GM06990 (cell line): ENCODE data around the gene GPC1.

ENCODE experiments used
- DNase-seq: peaks from one replicate; pipeline ENCODE4 v3.0.0-alpha.2; 2011; ENCODE audit not compliant: insufficient read length; ENCODE audit errors: extremely low read depth
- H3K27me3 ChIP-seq: replicated peaks from 2 replicates; pipeline ENCODE4 v1.6.0; 2011; ENCODE audit warnings: low read length; ENCODE audit not compliant: control insufficient read depth, insufficient read depth
- H3K36me3 ChIP-seq: 2 replicates; pipeline ENCODE4 v1.5.1; 2011; ENCODE audit warnings: low read length; ENCODE audit not compliant: control insufficient read depth, insufficient read depth
- H3K4me3 ChIP-seq: replicated peaks from 2 replicates; pipeline ENCODE4 v1.5.1; 2011; ENCODE audit warnings: low read depth, mild to moderate bottlenecking, control low read depth, low read length
- CTCF ChIP-seq: IDR thresholded peaks from 2 replicates; pipeline ENCODE4 v1.5.1; 2011; ENCODE audit warnings: low read length, control low read depth, mild to moderate bottlenecking, inconsistent platforms; ENCODE audit not compliant: insufficient read depth, poor library complexity, severe bottlenecking

Gene GPC1

DNA sequence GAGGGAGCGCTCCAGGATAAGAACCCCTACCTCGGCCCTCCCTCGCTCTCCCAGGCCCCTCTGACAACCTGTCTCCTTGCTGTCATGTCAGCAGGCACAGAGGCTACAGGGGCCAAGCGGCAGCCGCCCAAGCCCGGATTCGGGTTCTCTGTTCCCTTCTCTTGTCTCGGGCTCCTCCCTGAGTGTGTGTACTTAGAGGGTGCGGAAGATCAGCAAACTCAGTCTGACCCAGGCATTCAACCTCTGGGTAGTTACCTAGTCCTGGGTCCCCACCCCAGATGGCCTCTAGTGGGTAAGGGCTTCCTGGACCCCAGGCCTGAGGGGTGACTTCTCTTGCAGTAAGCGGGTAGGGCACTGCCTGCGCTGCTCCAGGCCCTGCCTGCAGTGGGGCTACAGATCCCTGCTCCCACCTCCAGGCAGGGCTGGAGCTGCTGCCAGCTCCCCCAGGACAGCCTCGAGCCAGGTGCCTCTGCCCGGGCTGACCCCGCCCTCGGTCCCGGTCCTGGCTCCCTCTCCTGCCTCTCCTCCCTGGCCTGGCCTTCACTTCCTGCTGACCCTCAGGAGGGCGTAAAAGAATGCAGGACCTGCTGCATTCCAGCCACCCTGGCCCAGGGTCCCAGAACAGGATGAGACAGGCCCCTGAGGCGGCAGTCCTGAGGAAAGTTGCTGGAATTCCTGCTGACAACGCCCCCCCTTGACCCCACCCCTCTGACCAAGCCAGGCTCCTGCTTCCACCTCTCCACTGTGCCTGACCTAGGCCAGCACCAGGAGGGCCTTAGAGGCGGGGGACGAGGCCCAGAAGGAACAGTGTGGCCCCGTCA lies 22.0 kb downstream of the GPC1 start:
- DNase-seq, result no peak
- Histone ChIP-seq H3K36me3 (no peaks in the 10 kb centered on the region), H3K27me3 (no peaks in the 10 kb centered on the region; the same call in 1 of the 2 replicates), H3K4me3 (no peak overlapping the region)
- TF ChIP-seq CTCF, result no peak

DNA sequence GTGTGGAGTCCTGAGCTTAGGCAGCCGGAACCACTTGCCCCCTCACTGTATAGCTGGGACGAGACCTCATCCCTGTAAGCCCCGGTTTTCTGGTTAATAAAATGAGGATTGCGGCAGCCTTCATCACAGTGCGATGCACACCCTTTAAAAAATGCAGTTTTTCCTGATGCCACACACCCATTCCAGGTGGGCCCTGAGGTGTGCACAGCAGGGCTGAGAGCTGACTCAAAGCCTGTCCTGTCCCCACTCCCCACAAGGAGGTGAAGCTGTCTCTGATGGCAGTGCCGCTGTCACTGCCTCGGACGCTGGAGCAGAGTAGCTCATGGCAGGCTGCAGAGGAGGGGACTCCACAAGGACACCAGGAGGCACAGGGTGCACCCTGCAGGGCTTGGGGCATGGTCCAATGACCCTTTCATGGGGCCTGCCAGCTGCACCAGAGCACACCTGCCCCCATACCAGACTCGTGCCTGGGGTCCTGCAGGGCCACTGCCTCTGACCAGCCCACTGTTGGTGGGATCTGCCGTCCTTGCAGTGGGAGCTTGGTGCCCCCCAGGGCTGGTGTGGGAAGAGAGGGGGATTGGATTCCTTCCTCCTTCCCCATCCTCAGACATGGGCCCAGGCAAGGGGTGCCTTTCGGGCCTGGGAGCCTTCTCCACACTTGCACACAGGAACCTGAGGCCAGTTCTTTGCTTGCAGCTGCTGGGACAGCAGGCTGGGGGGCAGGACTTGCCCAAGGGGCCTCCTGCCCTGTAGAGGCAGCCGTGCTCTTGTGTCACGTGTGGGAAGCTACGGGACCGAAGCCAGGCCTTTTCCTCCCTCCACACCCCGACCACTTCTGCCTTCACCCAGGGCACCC lies 22.8 kb downstream of the GPC1 start:
- no peak for TF ChIP-seq CTCF
- no peak overlapping the region for H3K4me3 ChIP-seq
- DNase-seq, result no peak

GRCh38 chr2:240458900-240459391 lies 23.5 kb downstream of the GPC1 start:
- H3K4me3 ChIP-seq, result no peak overlapping the region
- no peak for DNase-seq
- TF ChIP-seq CTCF, result no peak
- H3K27me3 ChIP-seq, result no peaks in the 10 kb centered on the region; the same call in 1 of the 2 replicates
- no peaks in the 10 kb centered on the region for H3K36me3 ChIP-seq

More for the DNA sequence above, 22.8 kb downstream of the GPC1 start:
- H3K36me3 ChIP-seq, result no peaks in the 10 kb centered on the region
- no peaks in the 10 kb centered on the region; the same call in 1 of the 2 replicates for H3K27me3 ChIP-seq

- no peak for TF ChIP-seq CTCF
- no peaks in the 10 kb centered on the region for H3K36me3 ChIP-seq
- H3K27me3 ChIP-seq, result no peaks in the 10 kb centered on the region; the same call in 1 of the 2 replicates
- DNase-seq, result no peak
- no peak overlapping the region for H3K4me3 ChIP-seq
Observed at GRCh38 chr2:240459401-240460252, 24.2 kb downstream of the GPC1 start.

DNA sequence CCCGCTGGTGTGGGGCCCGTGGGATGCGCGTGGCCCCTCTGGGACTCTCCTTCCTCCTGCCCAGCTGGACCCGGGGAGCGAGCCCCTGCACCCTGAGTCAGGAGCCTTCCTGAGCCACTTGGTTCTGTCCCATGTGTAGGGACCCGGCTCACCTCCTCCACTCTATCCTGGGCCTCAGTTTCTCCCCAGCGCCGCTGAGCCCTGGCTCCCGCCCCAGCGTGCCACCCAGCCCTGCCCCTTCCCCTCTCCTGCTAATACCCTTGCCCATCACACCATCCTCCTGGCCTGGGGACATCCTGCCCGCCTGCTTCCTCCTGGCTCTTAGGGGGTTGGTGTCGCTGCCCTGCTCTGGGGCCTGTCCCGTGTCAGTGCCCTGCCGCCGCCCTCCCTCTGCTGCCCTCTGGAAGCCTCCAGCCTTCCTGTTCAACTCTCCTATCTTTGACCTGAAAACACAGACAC lies 24.8 kb downstream of the GPC1 start:
- no peak overlapping the region for H3K4me3 ChIP-seq
- TF ChIP-seq CTCF, result no peak
- DNase-seq, result no peak

More for the DNA sequence above, 24.8 kb downstream of the GPC1 start:
- no peaks in the 10 kb centered on the region for H3K36me3 ChIP-seq
- H3K27me3 ChIP-seq, result no peaks in the 10 kb centered on the region; the same call in 1 of the 2 replicates
